Astrocyte (in vitro differentiated cells and primary cell): ENCODE results near the gene PSME1. TPM values are rescaled to one million over a fixed set of nuclear protein-coding genes. Genes with fewer than 3 reads are reported as not detected.
A peak's percentile ranks its signal among the peaks of the same experiment; 100 is the strongest.

Experiments used
- DNase-seq: peaks from one replicate; pipeline ENCODE4 v3.0.0-alpha.2; 2010; ENCODE audit warnings: low read depth
- FAIRE-seq: peaks from 2 replicates; lab custom pipeline; 2011; peaks lifted over from hg19 to GRCh38; lab: Jason Lieb, UNC
- H2AFZ ChIP-seq: 2 replicates; pipeline ENCODE4 v1.6.0; 2012; ENCODE audit warnings: low read depth, low read length, inconsistent platforms
- H3K27ac ChIP-seq: 2 replicates; pipeline ENCODE4 v1.5.1; 2011; ENCODE audit warnings: low read depth, low read length, inconsistent platforms
- H3K27me3 ChIP-seq: 2 replicates; pipeline ENCODE4 v1.6.0; 2011; ENCODE audit warnings: low read length, inconsistent platforms; ENCODE audit not compliant: insufficient read depth
- H3K36me3 ChIP-seq: 2 replicates; pipeline ENCODE4 v1.5.1; 2011; ENCODE audit warnings: low read length, inconsistent platforms; ENCODE audit not compliant: insufficient read depth
- H3K4me1 ChIP-seq: 2 replicates; pipeline ENCODE4 v1.5.1; 2011; ENCODE audit warnings: low read length, inconsistent platforms; ENCODE audit not compliant: insufficient read depth
- H3K4me2 ChIP-seq: 2 replicates; pipeline ENCODE4 v1.6.0; 2012; ENCODE audit warnings: low read length, inconsistent platforms
- H3K4me3 ChIP-seq: 2 replicates; pipeline ENCODE4 v1.5.1; 2011; ENCODE audit warnings: low read depth, mild to moderate bottlenecking, low read length, inconsistent platforms; ENCODE audit not compliant: insufficient read depth
- H3K79me2 ChIP-seq: 2 replicates; pipeline ENCODE4 v1.6.0; 2012; ENCODE audit warnings: mild to moderate bottlenecking, low read length, inconsistent platforms; ENCODE audit not compliant: insufficient read depth
- H3K9ac ChIP-seq: 2 replicates; pipeline ENCODE4 v1.6.0; 2012; ENCODE audit warnings: mild to moderate bottlenecking, low read length, inconsistent platforms
- H3K9me3 ChIP-seq: 2 replicates; pipeline ENCODE4 v1.5.1; 2012; ENCODE audit warnings: low read depth, mild to moderate bottlenecking, low read length, inconsistent platforms; ENCODE audit not compliant: insufficient read depth
- H4K20me1 ChIP-seq: 2 replicates; pipeline ENCODE4 v1.6.0; 2012; ENCODE audit warnings: low read length, inconsistent platforms; ENCODE audit not compliant: insufficient read depth
- H3K27ac Mint-ChIP-seq: one replicate; pipeline ENCODE4 v1.8.0; 2021; ENCODE audit warnings: mild to moderate bottlenecking, mixed read lengths; ENCODE audit not compliant: unreplicated experiment
- H3K27me3 Mint-ChIP-seq: one replicate; pipeline ENCODE4 v1.8.0; 2021; ENCODE audit warnings: low read depth, mixed read lengths; ENCODE audit not compliant: unreplicated experiment
- H3K36me3 Mint-ChIP-seq: one replicate; pipeline ENCODE4 v1.8.0; 2021; ENCODE audit warnings: low read depth, mixed read lengths; ENCODE audit not compliant: unreplicated experiment
- H3K4me1 Mint-ChIP-seq: one replicate; pipeline ENCODE4 v1.8.0; 2021; ENCODE audit warnings: low read depth, mixed read lengths; ENCODE audit not compliant: unreplicated experiment
- H3K4me3 Mint-ChIP-seq: one replicate; pipeline ENCODE4 v1.8.0; 2021; ENCODE audit warnings: mild to moderate bottlenecking, moderate library complexity, mixed read lengths; ENCODE audit not compliant: unreplicated experiment
- H3K9me3 Mint-ChIP-seq: one replicate; pipeline ENCODE4 v1.8.0; 2021; ENCODE audit warnings: mild to moderate bottlenecking, mixed read lengths; ENCODE audit not compliant: unreplicated experiment
- EZH2 ChIP-seq: IDR thresholded peaks from 2 replicates; pipeline ENCODE4 v1.6.1; 2012; ENCODE audit warnings: mild to moderate bottlenecking, low read length, inconsistent platforms; ENCODE audit not compliant: insufficient read depth
- total RNA-seq: library from RNA; stranded (reverse); gene quantifications from 2 replicates; pipeline ENCODE4 v1.2.1, GENCODE V29; 2021
- TF ChIP-seq, protein P1 (sequence below): IDR thresholded peaks from 2 replicates; pipeline ENCODE4 v1.5.1; 2011; ENCODE audit warnings: low read depth, mild to moderate bottlenecking, inconsistent platforms, low read length, moderate library complexity; ENCODE audit not compliant: insufficient read depth

The PSME1 gene
- total RNA-seq, 1 donor from 2014 or later, result 122 TPM

DNA sequence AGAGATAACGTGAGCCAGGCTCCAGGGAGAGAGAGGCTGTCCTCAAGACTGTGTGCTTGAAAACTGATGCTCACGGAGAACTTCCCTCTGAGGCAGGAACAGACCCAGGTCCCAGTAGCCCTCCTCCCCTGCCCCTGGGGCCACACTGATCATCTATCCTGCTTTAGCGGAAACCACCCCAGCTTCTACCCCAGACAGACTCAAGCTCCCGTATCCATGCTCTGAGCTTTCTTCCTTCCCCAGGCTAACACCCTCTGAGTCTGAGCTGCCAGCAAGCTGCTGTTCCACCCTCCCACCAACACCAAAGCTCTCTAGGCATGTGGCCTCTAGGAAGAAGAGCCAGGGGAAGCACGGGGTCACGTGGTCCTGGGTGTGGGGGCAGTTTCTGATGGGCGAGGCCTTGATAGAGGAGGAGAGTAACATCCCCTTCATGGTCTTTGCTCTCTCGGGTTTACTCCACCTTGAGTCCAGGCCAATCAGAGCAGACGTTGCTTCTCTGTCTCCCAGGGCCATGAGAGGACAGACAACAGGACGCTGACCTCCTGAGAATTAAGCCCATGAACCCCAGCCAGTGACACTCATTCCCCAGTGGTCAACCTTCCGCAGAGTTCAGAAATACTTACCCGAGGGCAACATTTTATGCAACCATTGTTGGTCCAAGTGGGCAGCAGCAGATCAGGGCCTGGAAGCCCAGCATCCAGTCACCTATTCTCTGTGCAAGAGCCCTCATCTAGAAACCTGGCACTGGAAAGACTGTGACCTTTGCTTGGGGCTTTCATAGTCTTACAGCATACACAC is 40.5 kb upstream of the PSME1 start:
- H3K27ac Mint-ChIP-seq, result peak overlapping the region; percentile 88
- Histone ChIP-seq H3K4me3 (peak overlapping the region; percentile 60), H3K9ac (peak overlapping the region; percentile 81), H3K27ac (no peak overlapping the region), H3K4me2 (peak overlapping the region; percentile 94), H3K27me3 (no peaks in the 10 kb centered on the region), H3K36me3 (no peaks in the 10 kb centered on the region), H4K20me1 (no peaks in the 10 kb centered on the region), H3K4me1 (peaks cover 6% of the 10 kb centered on the region), H3K79me2 (no peaks in the 10 kb centered on the region), H2AFZ (peak overlapping the region; percentile 95), H3K9me3 (no peaks in the 10 kb centered on the region)
- peaks cover 4% of the 10 kb centered on the region for H3K27me3 Mint-ChIP-seq
- no peaks in the 10 kb centered on the region for H3K9me3 Mint-ChIP-seq
- no peak for TF ChIP-seq EZH2
- TF ChIP-seq, protein P1, sequence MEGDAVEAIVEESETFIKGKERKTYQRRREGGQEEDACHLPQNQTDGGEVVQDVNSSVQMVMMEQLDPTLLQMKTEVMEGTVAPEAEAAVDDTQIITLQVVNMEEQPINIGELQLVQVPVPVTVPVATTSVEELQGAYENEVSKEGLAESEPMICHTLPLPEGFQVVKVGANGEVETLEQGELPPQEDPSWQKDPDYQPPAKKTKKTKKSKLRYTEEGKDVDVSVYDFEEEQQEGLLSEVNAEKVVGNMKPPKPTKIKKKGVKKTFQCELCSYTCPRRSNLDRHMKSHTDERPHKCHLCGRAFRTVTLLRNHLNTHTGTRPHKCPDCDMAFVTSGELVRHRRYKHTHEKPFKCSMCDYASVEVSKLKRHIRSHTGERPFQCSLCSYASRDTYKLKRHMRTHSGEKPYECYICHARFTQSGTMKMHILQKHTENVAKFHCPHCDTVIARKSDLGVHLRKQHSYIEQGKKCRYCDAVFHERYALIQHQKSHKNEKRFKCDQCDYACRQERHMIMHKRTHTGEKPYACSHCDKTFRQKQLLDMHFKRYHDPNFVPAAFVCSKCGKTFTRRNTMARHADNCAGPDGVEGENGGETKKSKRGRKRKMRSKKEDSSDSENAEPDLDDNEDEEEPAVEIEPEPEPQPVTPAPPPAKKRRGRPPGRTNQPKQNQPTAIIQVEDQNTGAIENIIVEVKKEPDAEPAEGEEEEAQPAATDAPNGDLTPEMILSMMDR, result no peak
- FAIRE-seq (no peak), DNase-seq (no peak)
- peaks cover 15% of the 10 kb centered on the region for H3K4me1 Mint-ChIP-seq
- peaks cover 18% of the 10 kb centered on the region for H3K36me3 Mint-ChIP-seq
- peak overlapping the region; percentile 93 for H3K4me3 Mint-ChIP-seq

DNA sequence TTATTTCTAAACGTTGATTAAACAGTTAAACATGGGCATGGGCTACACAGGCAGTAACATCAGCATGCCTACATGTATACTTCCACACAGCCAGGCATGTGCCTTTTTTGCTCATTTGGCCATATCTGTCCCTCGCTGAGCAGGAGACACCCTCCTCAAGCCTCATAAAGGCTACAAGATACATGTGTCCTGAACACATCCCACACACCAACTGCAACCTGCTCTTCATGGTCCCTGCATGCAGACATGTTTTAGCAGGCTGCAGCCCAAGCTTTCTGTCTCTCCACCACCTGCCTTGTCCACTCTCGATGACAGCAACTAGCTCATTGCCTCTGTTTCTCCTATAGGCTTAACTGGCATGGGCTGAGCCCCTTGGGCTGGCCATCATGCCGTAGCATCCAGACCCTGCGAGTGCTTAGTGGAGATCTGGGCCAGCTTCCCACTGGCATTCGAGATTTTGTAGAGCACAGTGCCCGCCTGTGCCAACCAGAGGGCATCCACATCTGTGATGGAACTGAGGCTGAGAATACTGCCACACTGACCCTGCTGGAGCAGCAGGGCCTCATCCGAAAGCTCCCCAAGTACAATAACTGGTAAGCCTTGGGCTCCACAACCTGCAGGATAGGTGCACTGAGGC is 39.3 kb upstream of the PSME1 start:
- Mint-ChIP-seq H3K4me1 (peaks cover 15% of the 10 kb centered on the region), H3K9me3 (no peaks in the 10 kb centered on the region), H3K27me3 (peaks cover 4% of the 10 kb centered on the region), H3K27ac (peak overlapping the region; percentile 19), H3K36me3 (peaks cover 24% of the 10 kb centered on the region), H3K4me3 (peak overlapping the region; percentile 69)
- Histone ChIP-seq H3K9me3 (no peaks in the 10 kb centered on the region), H3K4me3 (no peak overlapping the region), H3K36me3 (no peaks in the 10 kb centered on the region), H3K27me3 (no peaks in the 10 kb centered on the region), H3K27ac (no peak overlapping the region), H3K4me1 (peaks cover 6% of the 10 kb centered on the region), H3K4me2 (no peak overlapping the region), H4K20me1 (no peaks in the 10 kb centered on the region), H3K9ac (no peak overlapping the region), H2AFZ (no peak overlapping the region), H3K79me2 (no peaks in the 10 kb centered on the region)
- no peak for FAIRE-seq
- no peak for DNase-seq
- no peak for TF ChIP-seq EZH2
- TF ChIP-seq, protein P1, result no peak
